ENCODE measurements around the gene KDM2B.

KDM2B gene

GRCh38 chr12:121532503-121533393 is 48.1 kb downstream of the KDM2B start:
- H3K27ac ChIP-seq: no peak overlapping the region
- no peak for TF ChIP-seq ZFX (IDR thresholded peaks at IDR 0.05)
- no peak for TF ChIP-seq CTCF (conservative IDR thresholded peaks at IDR 0.05)

- no peak for TF ChIP-seq CTCF (conservative IDR thresholded peaks at IDR 0.05)
- no peak overlapping the region for H3K27ac ChIP-seq
Observed at GRCh38 chr12:121531356-121531750, 49.5 kb downstream of the KDM2B start.

- no peak for TF ChIP-seq CTCF (conservative IDR thresholded peaks at IDR 0.05)
- TF ChIP-seq ZFX (IDR thresholded peaks at IDR 0.05): no peak
- no peak overlapping the region for H3K27ac ChIP-seq
Observed at GRCh38 chr12:121530600-121531355, 50.0 kb downstream of the KDM2B start.

- H3K27ac ChIP-seq: no peak overlapping the region
- TF ChIP-seq CTCF (conservative IDR thresholded peaks at IDR 0.05) (no peak), ZFX (IDR thresholded peaks at IDR 0.05) (no peak)
Observed at GRCh38 chr12:121529184-121529583, 51.6 kb downstream of the KDM2B start.

GRCh38 chr12:121525411-121525810 is 55.4 kb downstream of the KDM2B start:
- no peak overlapping the region for H3K27ac ChIP-seq
- no peak for TF ChIP-seq ZFX (IDR thresholded peaks at IDR 0.05)
- TF ChIP-seq CTCF (conservative IDR thresholded peaks at IDR 0.05): no peak

GRCh38 chr12:121524196-121524916 is 56.5 kb downstream of the KDM2B start:
- TF ChIP-seq CTCF (conservative IDR thresholded peaks at IDR 0.05): no peak
- TF ChIP-seq ZFX (IDR thresholded peaks at IDR 0.05): no peak

More at GRCh38 chr12:121524196-121524916, 56.5 kb downstream of the KDM2B start:
- H3K27ac ChIP-seq: no peak overlapping the region
